Upper lobe of right lung (tissue), 1 donor: ENCODE measurements around the gene LYPD6B. TPM values are rescaled to one million over a fixed set of nuclear protein-coding genes. Genes with fewer than 3 reads are reported as not detected.

Source experiments
- ATAC-seq: fragments of 200-7000 bp; cut with Tn5 transposase; one replicate; pipeline ENCODE4 v1.9.1; 2020; ENCODE audit warnings: mild to moderate bottlenecking, moderate library complexity
- DNase-seq: peaks from one replicate; pipeline ENCODE4 v3.0.0-alpha.2; 2020
- H3K27ac ChIP-seq: fragments of 200-600 bp; one replicate; pipeline ENCODE4 v1.8.0; 2022
- H3K27me3 ChIP-seq: fragments of 200-600 bp; one replicate; pipeline ENCODE4 v1.8.0; 2022; ENCODE audit warnings: mild to moderate bottlenecking
- H3K36me3 ChIP-seq: fragments of 200-600 bp; one replicate; pipeline ENCODE4 v1.8.0; 2022
- H3K4me1 ChIP-seq: fragments of 200-600 bp; one replicate; pipeline ENCODE4 v1.8.0; 2022
- H3K4me3 ChIP-seq: fragments of 200-600 bp; one replicate; pipeline ENCODE4 v1.8.0; 2022; ENCODE audit warnings: mild to moderate bottlenecking
- H3K9me3 ChIP-seq: fragments of 200-600 bp; one replicate; pipeline ENCODE4 v1.8.0; 2022
- intact Hi-C: fragments of 100-400 bp; cut with DNase I; formaldehyde crosslinking; loops from one replicate; pipeline ENCODE4 v1.11.0; 2022
- total RNA-seq: library from RNA; stranded (reverse); fragmentation: NEBNext Ultra II Directional; extraction: Animal tissue kit (Norgen Biotek cat#: 25700); gene quantifications from one replicate; pipeline ENCODE4 v1.2.1, GENCODE V29; 2021
- TF ChIP-seq, protein P1 (sequence below): fragments of 200-600 bp; IDR thresholded peaks from one replicate; pipeline ENCODE4 v1.8.0; 2022; ENCODE audit warnings: antibody characterized with exemption
- donor health status: DM: no; HTN: yes; CAD: no; lungs with severe emphysema.

LYPD6B gene
- total RNA-seq, 1 donor from 2014 or later, result 0.78 TPM

DNA sequence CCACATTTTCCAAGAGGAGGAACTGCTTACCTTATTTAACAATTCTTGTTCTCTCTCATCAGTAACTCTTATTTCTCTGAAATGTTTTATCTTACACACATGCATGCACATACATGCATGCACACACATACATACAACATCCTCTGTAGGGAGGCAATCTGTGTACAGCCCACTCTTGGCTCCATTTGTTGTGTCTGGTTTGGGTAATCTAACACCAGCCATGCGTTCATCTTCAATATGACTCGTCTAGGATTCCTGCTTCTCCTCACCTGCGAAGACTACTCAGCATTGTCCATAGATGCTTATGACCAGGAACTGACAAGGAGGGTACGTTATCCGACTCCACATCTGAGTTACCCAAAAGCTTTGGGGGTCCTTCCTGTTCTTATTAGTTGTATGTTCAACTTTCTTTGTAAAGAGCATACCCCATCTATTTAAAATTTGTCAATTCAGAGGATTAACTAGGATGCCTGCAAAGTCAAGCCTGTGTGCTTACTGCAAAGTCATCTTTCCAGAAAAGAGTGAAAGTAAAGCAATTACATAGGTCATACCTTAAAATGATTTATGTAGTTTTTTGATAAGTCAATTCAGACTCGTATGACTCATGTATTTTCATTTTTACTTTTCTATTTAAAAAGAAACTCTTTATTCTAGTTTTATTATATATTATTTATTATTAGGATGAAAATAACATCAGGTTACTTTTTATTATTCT is 18.2 kb downstream of the LYPD6B start:
- H3K9me3 ChIP-seq, result no peaks in the 10 kb centered on the region
- H3K27me3 ChIP-seq, result no peaks in the 10 kb centered on the region
- ATAC-seq (no peak), DNase-seq (no peak)
- no peaks in the 10 kb centered on the region for H3K36me3 ChIP-seq
- TF ChIP-seq, protein P1, sequence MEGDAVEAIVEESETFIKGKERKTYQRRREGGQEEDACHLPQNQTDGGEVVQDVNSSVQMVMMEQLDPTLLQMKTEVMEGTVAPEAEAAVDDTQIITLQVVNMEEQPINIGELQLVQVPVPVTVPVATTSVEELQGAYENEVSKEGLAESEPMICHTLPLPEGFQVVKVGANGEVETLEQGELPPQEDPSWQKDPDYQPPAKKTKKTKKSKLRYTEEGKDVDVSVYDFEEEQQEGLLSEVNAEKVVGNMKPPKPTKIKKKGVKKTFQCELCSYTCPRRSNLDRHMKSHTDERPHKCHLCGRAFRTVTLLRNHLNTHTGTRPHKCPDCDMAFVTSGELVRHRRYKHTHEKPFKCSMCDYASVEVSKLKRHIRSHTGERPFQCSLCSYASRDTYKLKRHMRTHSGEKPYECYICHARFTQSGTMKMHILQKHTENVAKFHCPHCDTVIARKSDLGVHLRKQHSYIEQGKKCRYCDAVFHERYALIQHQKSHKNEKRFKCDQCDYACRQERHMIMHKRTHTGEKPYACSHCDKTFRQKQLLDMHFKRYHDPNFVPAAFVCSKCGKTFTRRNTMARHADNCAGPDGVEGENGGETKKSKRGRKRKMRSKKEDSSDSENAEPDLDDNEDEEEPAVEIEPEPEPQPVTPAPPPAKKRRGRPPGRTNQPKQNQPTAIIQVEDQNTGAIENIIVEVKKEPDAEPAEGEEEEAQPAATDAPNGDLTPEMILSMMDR, result no peak
- intact Hi-C loops, result no loop called here
- H3K4me1 ChIP-seq, result no peaks in the 10 kb centered on the region
- no peak overlapping the region for H3K4me3 ChIP-seq
- no peak overlapping the region for H3K27ac ChIP-seq

DNA sequence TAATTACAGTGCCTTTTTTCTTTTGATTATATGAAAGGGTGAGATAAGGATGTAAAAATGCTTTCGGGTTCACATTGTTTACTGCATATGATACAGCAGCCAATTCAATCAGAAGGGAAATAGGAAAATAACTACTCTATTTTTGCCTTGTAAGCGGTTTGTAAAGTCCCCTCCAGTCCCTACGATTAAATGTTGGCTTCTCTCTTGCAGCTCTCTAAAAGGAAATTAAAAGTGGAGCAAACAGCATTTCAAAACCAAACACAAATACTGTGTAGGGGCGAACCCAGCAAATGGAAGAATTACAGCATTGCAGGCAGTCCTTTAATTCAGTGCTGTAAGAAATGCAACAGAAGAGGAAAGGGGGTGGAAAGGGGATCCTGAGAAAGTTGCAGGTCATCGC is 18.9 kb downstream of the LYPD6B start:
- Histone ChIP-seq H3K27me3 (no peaks in the 10 kb centered on the region), H3K9me3 (no peaks in the 10 kb centered on the region), H3K4me3 (no peak overlapping the region), H3K36me3 (no peaks in the 10 kb centered on the region), H3K27ac (no peak overlapping the region), H3K4me1 (no peaks in the 10 kb centered on the region)
- TF ChIP-seq, protein P1, result no peak
- DNase-seq (no peak), ATAC-seq (no peak)
- intact Hi-C loops, result no loop called here

DNA sequence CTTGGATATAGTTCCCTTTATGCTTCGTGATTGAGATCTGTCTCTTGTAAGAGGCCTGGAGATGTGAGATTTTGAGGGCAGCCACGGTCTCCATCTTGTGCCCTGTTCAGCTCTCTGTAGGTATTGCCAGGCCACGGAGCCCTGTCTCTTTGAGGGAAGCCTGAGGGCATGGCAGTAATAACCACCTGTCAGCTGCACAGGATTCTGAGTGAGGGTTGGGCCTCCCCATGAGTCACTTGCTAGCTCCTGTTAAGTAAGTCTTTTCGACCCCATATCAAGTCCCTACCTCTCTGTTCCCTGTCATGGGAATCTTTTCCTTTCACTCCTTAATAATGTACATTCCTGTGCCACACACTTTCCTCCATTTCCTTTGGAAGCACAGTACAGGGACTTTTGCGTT is 20.4 kb downstream of the LYPD6B start:
- no peak for ATAC-seq
- H3K36me3 ChIP-seq, result no peaks in the 10 kb centered on the region
- H3K9me3 ChIP-seq, result no peaks in the 10 kb centered on the region
- no peaks in the 10 kb centered on the region for H3K27me3 ChIP-seq
- TF ChIP-seq, protein P1, result no peak
- H3K27ac ChIP-seq, result no peak overlapping the region
- no peak overlapping the region for H3K4me3 ChIP-seq
- no peak for DNase-seq
- H3K4me1 ChIP-seq, result no peaks in the 10 kb centered on the region
- intact Hi-C loops, result no loop called here

DNA sequence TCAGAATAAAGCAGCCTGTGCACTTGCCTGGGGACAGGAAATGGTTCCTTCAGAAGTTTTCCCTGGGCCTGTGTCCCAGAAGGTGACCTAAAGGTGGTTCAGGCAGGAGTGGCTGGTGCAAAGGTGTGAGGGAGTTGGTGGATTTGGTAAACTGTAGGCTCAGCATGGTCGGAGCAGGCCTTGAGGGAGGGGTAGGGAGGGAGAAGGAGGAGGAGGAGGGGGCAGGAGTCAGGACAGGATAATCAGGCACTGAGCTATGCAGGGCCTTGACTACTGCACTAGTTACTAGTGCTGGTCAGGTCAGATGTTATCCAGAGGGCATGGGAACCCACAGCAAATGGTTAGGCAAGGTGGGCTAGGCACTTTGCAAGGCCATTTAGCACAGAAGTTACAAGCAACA is 21.3 kb downstream of the LYPD6B start:
- intact Hi-C loops, result no loop called here
- no peaks in the 10 kb centered on the region for H3K36me3 ChIP-seq
- no peaks in the 10 kb centered on the region for H3K4me1 ChIP-seq
- no peaks in the 10 kb centered on the region for H3K27me3 ChIP-seq
- DNase-seq, result no peak
- no peaks in the 10 kb centered on the region for H3K9me3 ChIP-seq
- no peak overlapping the region for H3K27ac ChIP-seq
- ATAC-seq, result no peak
- H3K4me3 ChIP-seq, result no peak overlapping the region
- TF ChIP-seq, protein P1, result no peak

DNA sequence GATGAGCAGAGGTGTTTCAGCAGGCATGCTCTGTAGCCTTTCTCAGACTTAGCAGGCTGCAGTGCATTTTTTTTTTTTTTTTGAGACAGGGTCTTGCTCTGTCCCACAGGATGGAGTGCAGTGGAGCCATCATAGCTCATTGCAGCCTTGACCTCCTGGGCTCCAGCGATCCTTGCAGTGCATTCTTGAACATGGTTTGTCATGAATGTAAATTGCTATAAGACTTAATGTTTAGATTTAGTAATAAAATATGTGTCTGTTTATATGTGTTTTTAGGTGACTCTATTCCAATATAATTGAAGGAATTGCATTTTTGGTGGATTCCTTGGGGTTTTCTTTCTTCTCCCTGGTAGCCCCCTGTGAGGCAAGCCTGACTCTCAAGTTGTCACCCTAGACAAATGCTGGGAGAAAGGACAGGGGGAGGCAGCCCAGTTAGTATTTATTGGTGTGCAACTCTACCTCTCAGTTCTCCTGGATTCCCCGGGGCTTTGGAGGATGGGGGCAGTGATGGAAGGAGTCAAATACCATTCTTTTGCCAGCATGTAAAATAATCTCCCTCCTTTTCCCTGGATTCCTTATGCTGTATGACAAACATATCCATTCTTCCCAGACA is 22.7 kb downstream of the LYPD6B start:
- H3K27me3 ChIP-seq, result no peaks in the 10 kb centered on the region
- H3K4me1 ChIP-seq, result no peaks in the 10 kb centered on the region
- no peak overlapping the region for H3K4me3 ChIP-seq
- intact Hi-C loops, result no loop called here
- TF ChIP-seq, protein P1, result no peak
- H3K36me3 ChIP-seq, result no peaks in the 10 kb centered on the region
- H3K27ac ChIP-seq, result no peak overlapping the region
- ATAC-seq (no peak), DNase-seq (no peak)
- no peaks in the 10 kb centered on the region for H3K9me3 ChIP-seq
